ENCODE results near the gene MYO9A.

The MYO9A gene

DNA sequence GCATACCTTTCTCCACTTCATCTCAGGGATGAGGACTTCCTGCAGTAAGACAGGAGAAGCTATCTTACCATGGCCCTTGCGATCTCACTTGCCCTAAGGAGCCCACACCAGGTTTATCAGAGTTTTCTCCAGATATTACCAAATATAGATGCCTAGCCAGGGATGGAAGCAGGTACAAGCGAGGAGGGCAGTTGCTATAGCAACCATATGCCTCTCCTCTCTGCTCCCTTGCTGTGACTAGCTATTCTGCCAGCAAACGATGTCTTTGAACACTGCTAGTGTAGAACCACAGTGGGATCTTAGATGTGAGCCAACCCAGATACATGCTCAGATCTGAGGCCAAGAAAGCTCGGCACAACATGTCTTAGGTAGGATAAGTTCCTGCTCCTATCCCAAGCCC, 45.8 kb upstream of the MYO9A start:
- TF ChIP-seq SPI1 (IDR thresholded peaks at IDR 0.05; ENCODE audit: borderline replicate concordance, low read depth) (no peak), POLR2AphosphoS5 (IDR thresholded peaks at IDR 0.05; ENCODE audit: low read depth) (no peak), REST (IDR thresholded peaks at IDR 0.05; ENCODE audit: insufficient replicate concordance, low read depth) (no peak)
- TF ChIP-seq, protein P1, sequence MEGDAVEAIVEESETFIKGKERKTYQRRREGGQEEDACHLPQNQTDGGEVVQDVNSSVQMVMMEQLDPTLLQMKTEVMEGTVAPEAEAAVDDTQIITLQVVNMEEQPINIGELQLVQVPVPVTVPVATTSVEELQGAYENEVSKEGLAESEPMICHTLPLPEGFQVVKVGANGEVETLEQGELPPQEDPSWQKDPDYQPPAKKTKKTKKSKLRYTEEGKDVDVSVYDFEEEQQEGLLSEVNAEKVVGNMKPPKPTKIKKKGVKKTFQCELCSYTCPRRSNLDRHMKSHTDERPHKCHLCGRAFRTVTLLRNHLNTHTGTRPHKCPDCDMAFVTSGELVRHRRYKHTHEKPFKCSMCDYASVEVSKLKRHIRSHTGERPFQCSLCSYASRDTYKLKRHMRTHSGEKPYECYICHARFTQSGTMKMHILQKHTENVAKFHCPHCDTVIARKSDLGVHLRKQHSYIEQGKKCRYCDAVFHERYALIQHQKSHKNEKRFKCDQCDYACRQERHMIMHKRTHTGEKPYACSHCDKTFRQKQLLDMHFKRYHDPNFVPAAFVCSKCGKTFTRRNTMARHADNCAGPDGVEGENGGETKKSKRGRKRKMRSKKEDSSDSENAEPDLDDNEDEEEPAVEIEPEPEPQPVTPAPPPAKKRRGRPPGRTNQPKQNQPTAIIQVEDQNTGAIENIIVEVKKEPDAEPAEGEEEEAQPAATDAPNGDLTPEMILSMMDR (IDR thresholded peaks at IDR 0.05; ENCODE audit: insufficient read depth, low read length) = no peak
- Histone ChIP-seq H3K4me3 (replicated peaks; ENCODE audit: insufficient read depth, low read length) (no peak overlapping the region), H3K27me3 (ENCODE audit: insufficient read depth, poor library complexity, severe bottlenecking) (no peaks in the 10 kb centered on the region), H3K27ac (replicated peaks) (no peak overlapping the region)
- no peak for DNase-seq (ENCODE audit: low read depth in 1 of 2, low spot score in 1 of 2)

- no peak for DNase-seq (ENCODE audit: low read depth in 1 of 2, low spot score in 1 of 2)
- H3K27ac ChIP-seq (replicated peaks) = no peak overlapping the region
- no peaks in the 10 kb centered on the region for H3K27me3 ChIP-seq (ENCODE audit: insufficient read depth, poor library complexity, severe bottlenecking)
- H3K4me3 ChIP-seq (replicated peaks; ENCODE audit: insufficient read depth, low read length) = no peak overlapping the region
- TF ChIP-seq POLR2AphosphoS5 (IDR thresholded peaks at IDR 0.05; ENCODE audit: low read depth) (no peak), GABPA (IDR thresholded peaks at IDR 0.05; ENCODE audit: low read depth) (no peak), SPI1 (IDR thresholded peaks at IDR 0.05; ENCODE audit: borderline replicate concordance, low read depth) (no peak), REST (IDR thresholded peaks at IDR 0.05; ENCODE audit: insufficient replicate concordance, low read depth) (no peak)
- TF ChIP-seq, protein P1 (IDR thresholded peaks at IDR 0.05; ENCODE audit: insufficient read depth, low read length) = no peak
These were observed 44.6 kb upstream of the MYO9A start for GRCh38 chr15:72162569-72162968.

- TF ChIP-seq SPI1 (IDR thresholded peaks at IDR 0.05; ENCODE audit: borderline replicate concordance, low read depth) = no peak
- no peak for TF ChIP-seq POLR2AphosphoS5 (IDR thresholded peaks at IDR 0.05; ENCODE audit: low read depth)
- TF ChIP-seq GABPA (IDR thresholded peaks at IDR 0.05; ENCODE audit: low read depth) = no peak
- no peak for TF ChIP-seq REST (IDR thresholded peaks at IDR 0.05; ENCODE audit: insufficient replicate concordance, low read depth)
- TF ChIP-seq, protein P1 (IDR thresholded peaks at IDR 0.05; ENCODE audit: insufficient read depth, low read length) = no peak
- Histone ChIP-seq H3K27me3 (ENCODE audit: insufficient read depth, poor library complexity, severe bottlenecking) (no peaks in the 10 kb centered on the region), H3K27ac (replicated peaks) (no peak overlapping the region), H3K4me3 (replicated peaks; ENCODE audit: insufficient read depth, low read length) (no peak overlapping the region)
- DNase-seq (ENCODE audit: low read depth in 1 of 2, low spot score in 1 of 2) = no peak
These were observed 43.6 kb upstream of the MYO9A start for GRCh38 chr15:72161361-72162132.
